Measurements from ENCODE around the gene SLC25A51. TPM values are rescaled to one million over a fixed set of nuclear protein-coding genes. Genes with fewer than 3 reads are reported as not detected.

SLC25A51 gene
- 10 to 100 TPM; 30.3 to 32.4 TPM for total RNA-seq

GRCh38 chr9:37903647-37904444, at the start of gene SLC25A51:
TSS of gene SLC25A51 (minus strand) at chr9:37904127. CDS start at chr9:37888550, 15,577 bp downstream.
- H3K27ac Mint-ChIP-seq, result peak within 1 kb of the TSS; percentile 96
- ATAC-seq (replicated peaks in 1 of 2), result peak; percentile 85 to 89
- peaks cover 0 to 10% of the 10 kb centered on the region in 2 donors for H3K36me3 Mint-ChIP-seq (ENCODE audit: insufficient read depth in 2 of 2)
- H3K4me3 Mint-ChIP-seq, result peak within 1 kb of the TSS; percentile 86 to 92
- DNase-seq, result peak; percentile 95 to 96
- H3K9me3 Mint-ChIP-seq, result no peaks in the 10 kb centered on the region
- H3K4me1 Mint-ChIP-seq (ENCODE audit: low read depth), result peaks cover 30% of the 10 kb centered on the region
- no peaks in the 10 kb centered on the region for H3K27me3 Mint-ChIP-seq (ENCODE audit: low read depth)

DNA sequence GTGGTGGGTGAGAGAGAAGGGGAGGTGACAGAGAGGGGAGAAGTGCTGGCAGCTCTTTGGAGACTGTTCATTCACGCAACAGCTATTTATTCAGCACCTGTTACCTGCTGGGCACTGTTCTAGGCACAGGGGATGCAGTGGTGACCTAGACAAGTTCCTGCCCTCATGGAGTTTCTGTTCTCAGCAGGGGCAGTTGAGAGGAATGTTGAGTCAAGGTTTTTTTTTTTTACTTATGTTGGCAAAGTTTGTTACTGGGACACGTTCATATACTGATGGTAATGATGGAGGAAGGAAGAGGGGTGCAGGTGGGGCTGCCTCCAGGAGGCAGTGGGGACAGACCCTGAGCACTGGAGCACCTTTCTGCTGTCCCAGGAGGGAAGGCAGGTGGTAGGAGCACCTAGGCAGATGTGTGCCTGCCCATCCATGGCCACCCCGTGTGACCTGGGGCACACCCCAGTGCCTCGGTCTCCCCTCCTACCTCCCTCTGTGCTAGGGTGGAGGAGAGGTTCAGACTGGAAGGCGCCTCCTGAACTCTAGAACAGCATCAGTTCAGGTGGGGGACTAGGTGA, 49.4 kb upstream of the SLC25A51 start:
- H3K27me3 Mint-ChIP-seq (ENCODE audit: low read depth), result no peaks in the 10 kb centered on the region
- DNase-seq, result no peak

GRCh38 chr9:37952731-37953130, 48.8 kb upstream of the SLC25A51 start:
- DNase-seq, result no peak
- peaks cover 0 to 9% of the 10 kb centered on the region in 2 donors for H3K36me3 Mint-ChIP-seq (ENCODE audit: insufficient read depth in 2 of 2)
- H3K4me3 Mint-ChIP-seq, result peak overlapping the region; percentile 5 to 73
- no peak for ATAC-seq (replicated peaks in 1 of 2)
- peaks cover 34% of the 10 kb centered on the region for H3K4me1 Mint-ChIP-seq (ENCODE audit: low read depth)
- H3K27ac Mint-ChIP-seq, result no peak overlapping the region
- H3K27me3 Mint-ChIP-seq (ENCODE audit: low read depth), result no peaks in the 10 kb centered on the region
- H3K9me3 Mint-ChIP-seq, result peaks cover 0 to 6% of the 10 kb centered on the region in 2 donors

More for the DNA sequence above, 49.4 kb upstream of the SLC25A51 start:
- ATAC-seq (replicated peaks in 1 of 2), result no peak
- Mint-ChIP-seq H3K4me3 (peak overlapping the region; percentile 63 to 73), H3K27ac (peak overlapping the region; percentile 73), H3K36me3 (ENCODE audit: insufficient read depth in 2 of 2) (peaks cover 0 to 9% of the 10 kb centered on the region in 2 donors), H3K4me1 (ENCODE audit: low read depth) (peaks cover 34% of the 10 kb centered on the region), H3K9me3 (peaks cover 0 to 6% of the 10 kb centered on the region in 2 donors)

GRCh38 chr9:37951671-37952449, 47.9 kb upstream of the SLC25A51 start:
- peaks cover 0 to 9% of the 10 kb centered on the region in 2 donors for H3K36me3 Mint-ChIP-seq (ENCODE audit: insufficient read depth in 2 of 2)
- H3K27me3 Mint-ChIP-seq (ENCODE audit: low read depth), result no peaks in the 10 kb centered on the region
- no peak overlapping the region for H3K4me3 Mint-ChIP-seq
- DNase-seq (no peak), ATAC-seq (replicated peaks in 1 of 2) (no peak)
- peaks cover 34% of the 10 kb centered on the region for H3K4me1 Mint-ChIP-seq (ENCODE audit: low read depth)
- H3K27ac Mint-ChIP-seq, result no peak overlapping the region
- peaks cover 0 to 6% of the 10 kb centered on the region in 2 donors for H3K9me3 Mint-ChIP-seq

DNA sequence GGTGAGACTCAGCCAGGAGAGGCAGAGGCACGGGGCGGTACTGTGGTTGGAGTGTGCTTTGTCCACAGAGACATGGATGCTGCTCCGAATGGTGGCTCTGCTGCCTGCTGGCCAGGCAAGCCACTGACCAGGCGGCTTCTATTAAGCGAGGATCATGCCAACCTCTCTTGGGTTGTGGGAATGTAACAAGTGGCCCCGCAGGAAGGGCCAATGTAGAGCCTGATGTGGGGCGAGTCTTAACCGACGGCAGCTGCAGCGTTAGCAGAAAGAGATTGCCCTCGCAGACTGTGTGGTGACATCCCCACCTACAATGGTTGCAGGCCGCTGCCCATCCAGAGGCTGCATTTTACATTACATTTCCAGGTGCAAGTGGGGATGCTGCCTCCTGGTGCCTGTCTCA, 46.6 kb upstream of the SLC25A51 start:
- H3K27ac Mint-ChIP-seq, result no peak overlapping the region

DNA sequence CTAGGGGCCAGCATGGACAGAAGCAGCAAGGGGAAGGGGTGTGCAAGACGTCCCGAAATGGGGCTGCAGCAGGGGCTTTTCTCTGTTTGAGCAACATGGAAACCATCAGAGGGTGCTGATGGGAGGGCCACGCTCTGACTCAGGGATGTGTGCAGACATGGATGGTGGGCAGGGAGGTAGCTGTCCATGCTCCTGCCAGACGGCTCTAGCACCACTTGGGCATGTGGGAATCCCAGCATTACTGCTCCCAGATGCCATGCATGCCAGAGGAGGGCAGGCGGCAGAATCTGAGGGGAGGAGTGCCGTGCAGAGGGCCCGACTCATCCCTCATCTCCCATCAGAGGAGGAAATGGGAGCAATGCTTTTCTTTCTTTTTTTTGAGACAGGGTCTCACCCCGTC, 45.6 kb upstream of the SLC25A51 start:
- ATAC-seq (replicated peaks in 1 of 2), result no peak
- no peak overlapping the region for H3K4me3 Mint-ChIP-seq
- H3K9me3 Mint-ChIP-seq, result peaks cover 0 to 6% of the 10 kb centered on the region in 2 donors

More for the DNA sequence above, 46.6 kb upstream of the SLC25A51 start:
- no peak for ATAC-seq (replicated peaks in 1 of 2)
- H3K4me3 Mint-ChIP-seq, result no peak overlapping the region
- DNase-seq, result no peak
- H3K4me1 Mint-ChIP-seq (ENCODE audit: low read depth), result peaks cover 34% of the 10 kb centered on the region
- H3K36me3 Mint-ChIP-seq (ENCODE audit: insufficient read depth in 2 of 2), result peaks cover 0 to 9% of the 10 kb centered on the region in 2 donors
- peaks cover 0 to 6% of the 10 kb centered on the region in 2 donors for H3K9me3 Mint-ChIP-seq
- no peaks in the 10 kb centered on the region for H3K27me3 Mint-ChIP-seq (ENCODE audit: low read depth)

DNA sequence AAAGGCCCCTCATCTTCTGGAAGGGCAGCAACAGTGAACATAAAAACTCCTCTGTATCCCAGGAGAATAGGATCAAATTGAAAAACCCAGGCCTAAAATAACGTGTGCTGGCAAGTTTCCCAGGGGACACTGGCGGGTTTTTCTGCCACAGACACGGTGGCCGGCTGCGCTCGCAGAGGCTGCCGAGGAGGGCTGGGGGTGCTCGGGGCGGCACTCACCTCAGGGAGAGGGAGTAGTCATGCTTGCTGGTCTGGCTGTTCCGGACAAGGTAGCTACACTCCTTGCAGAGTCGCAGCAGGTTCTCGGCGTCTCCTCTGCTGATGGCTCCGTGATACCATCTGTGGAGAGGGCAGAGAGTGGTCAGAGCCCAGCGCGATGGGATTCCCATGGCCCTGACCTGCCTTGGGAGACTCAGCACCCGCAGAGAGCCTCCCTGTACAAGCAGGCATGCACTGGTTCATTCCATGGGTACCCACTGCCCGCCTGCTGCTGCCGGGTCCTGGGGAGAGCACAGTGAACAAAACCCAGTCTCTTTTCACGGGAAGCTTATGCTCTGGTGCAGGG, 44.6 kb upstream of the SLC25A51 start:
- DNase-seq (no peak), ATAC-seq (replicated peaks in 1 of 2) (no peak)
- Mint-ChIP-seq H3K9me3 (peaks cover 0 to 6% of the 10 kb centered on the region in 2 donors), H3K27me3 (ENCODE audit: low read depth) (no peaks in the 10 kb centered on the region), H3K36me3 (ENCODE audit: insufficient read depth in 2 of 2) (peaks cover 0 to 9% of the 10 kb centered on the region in 2 donors), H3K27ac (no peak overlapping the region), H3K4me3 (no peak overlapping the region), H3K4me1 (ENCODE audit: low read depth) (peaks cover 17% of the 10 kb centered on the region)

More for the DNA sequence above, 45.6 kb upstream of the SLC25A51 start:
- H3K4me1 Mint-ChIP-seq (ENCODE audit: low read depth), result peaks cover 28% of the 10 kb centered on the region
- H3K27me3 Mint-ChIP-seq (ENCODE audit: low read depth), result no peaks in the 10 kb centered on the region
- DNase-seq, result no peak
- no peak overlapping the region for H3K27ac Mint-ChIP-seq
- peaks cover 0 to 9% of the 10 kb centered on the region in 2 donors for H3K36me3 Mint-ChIP-seq (ENCODE audit: insufficient read depth in 2 of 2)

DNA sequence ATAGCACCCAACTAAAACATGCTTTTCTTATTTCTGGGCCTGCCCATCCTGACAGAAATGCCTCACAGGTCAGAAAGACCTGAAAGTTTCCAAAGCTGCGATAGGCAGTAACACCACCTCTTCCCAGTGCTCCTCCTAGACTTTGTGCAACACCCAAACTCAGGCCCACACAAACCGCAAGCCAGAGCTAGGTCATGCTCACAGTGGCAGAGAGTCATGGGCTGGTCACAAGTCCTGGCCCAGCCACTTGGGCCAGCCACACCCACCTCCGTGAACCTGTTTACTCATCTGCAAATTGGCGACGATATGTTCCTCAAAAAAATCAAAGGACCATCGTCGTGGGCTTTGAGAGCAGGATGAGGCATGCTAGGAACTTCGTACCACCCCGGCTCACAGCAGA, 44.0 kb upstream of the SLC25A51 start:
- peaks cover 0 to 6% of the 10 kb centered on the region in 2 donors for H3K9me3 Mint-ChIP-seq
- H3K36me3 Mint-ChIP-seq (ENCODE audit: insufficient read depth in 2 of 2), result peaks cover 0 to 7% of the 10 kb centered on the region in 2 donors
- H3K27ac Mint-ChIP-seq, result no peak overlapping the region
- DNase-seq (no peak), ATAC-seq (replicated peaks in 1 of 2) (no peak)
- peaks cover 12% of the 10 kb centered on the region for H3K4me1 Mint-ChIP-seq (ENCODE audit: low read depth)
- no peak overlapping the region for H3K4me3 Mint-ChIP-seq
- H3K27me3 Mint-ChIP-seq (ENCODE audit: low read depth), result no peaks in the 10 kb centered on the region

GRCh38 chr9:37947471-37947870, 43.5 kb upstream of the SLC25A51 start:
- Mint-ChIP-seq H3K9me3 (peaks cover 0 to 1% of the 10 kb centered on the region in 2 donors), H3K4me3 (no peak overlapping the region), H3K27ac (no peak overlapping the region), H3K4me1 (ENCODE audit: low read depth) (peaks cover 7% of the 10 kb centered on the region), H3K27me3 (ENCODE audit: low read depth) (no peaks in the 10 kb centered on the region), H3K36me3 (ENCODE audit: insufficient read depth in 2 of 2) (peaks cover 0 to 3% of the 10 kb centered on the region in 2 donors)
- DNase-seq (no peak), ATAC-seq (replicated peaks in 1 of 2) (no peak)

DNA sequence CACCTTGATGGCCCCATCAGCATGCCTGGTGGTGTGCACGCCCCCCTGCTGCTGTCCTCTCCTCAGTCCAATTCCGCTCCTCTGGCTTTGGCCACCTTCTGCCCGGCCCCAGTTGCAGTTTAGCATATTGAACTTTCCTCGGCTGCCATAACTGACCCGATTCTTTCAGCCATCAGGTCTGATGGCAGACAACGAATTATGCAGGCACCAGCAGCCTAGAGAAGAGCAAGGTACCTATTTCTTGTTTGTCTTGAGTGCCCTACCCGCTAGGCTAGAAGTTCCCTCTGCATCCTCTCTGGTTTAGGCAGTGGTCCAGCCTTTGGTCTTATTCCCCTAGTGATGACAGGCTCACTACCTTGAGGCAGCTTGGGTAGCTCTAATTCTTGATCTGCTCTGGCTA, 43.0 kb upstream of the SLC25A51 start:
- ATAC-seq (replicated peaks in 1 of 2), result no peak
- H3K27ac Mint-ChIP-seq, result no peak overlapping the region
- H3K4me1 Mint-ChIP-seq (ENCODE audit: low read depth), result peaks cover 2% of the 10 kb centered on the region
- no peaks in the 10 kb centered on the region for H3K9me3 Mint-ChIP-seq
- no peak for DNase-seq
- no peaks in the 10 kb centered on the region for H3K36me3 Mint-ChIP-seq (ENCODE audit: insufficient read depth in 2 of 2)
- no peaks in the 10 kb centered on the region for H3K27me3 Mint-ChIP-seq (ENCODE audit: low read depth)
- H3K4me3 Mint-ChIP-seq, result no peak overlapping the region

GRCh38 chr9:37946041-37946440, 42.1 kb upstream of the SLC25A51 start:
- Mint-ChIP-seq H3K4me1 (ENCODE audit: low read depth) (no peaks in the 10 kb centered on the region), H3K9me3 (no peaks in the 10 kb centered on the region), H3K36me3 (ENCODE audit: insufficient read depth in 2 of 2) (no peaks in the 10 kb centered on the region), H3K27ac (no peak overlapping the region), H3K4me3 (no peak overlapping the region), H3K27me3 (ENCODE audit: low read depth) (no peaks in the 10 kb centered on the region)
- DNase-seq (no peak), ATAC-seq (replicated peaks in 1 of 2) (no peak)

GRCh38 chr9:37944671-37945481, 40.9 kb upstream of the SLC25A51 start:
- Mint-ChIP-seq H3K27ac (no peak overlapping the region), H3K9me3 (no peaks in the 10 kb centered on the region), H3K4me3 (no peak overlapping the region), H3K4me1 (ENCODE audit: low read depth) (no peaks in the 10 kb centered on the region), H3K27me3 (ENCODE audit: low read depth) (no peaks in the 10 kb centered on the region), H3K36me3 (ENCODE audit: insufficient read depth in 2 of 2) (no peaks in the 10 kb centered on the region)
- ATAC-seq (replicated peaks in 1 of 2), result no peak
- no peak for DNase-seq

Data from activated T-cell treated with anti-CD3 and anti-CD28 coated beads, Interleukin-2, amount 50 U/mL, for 72 hours (primary cell).